A549 (cell line): ENCODE results near the gene PPP1R12B. TPM values are rescaled to one million over a fixed set of nuclear protein-coding genes. Genes with fewer than 3 reads are reported as not detected.

Experiments used
- ATAC-seq, 2 experiments: fragments of 200-7000 bp in 1 of 2; fragments of >200 bp in 1 of 2; cut with Nextera tagmentation in 1 of 2; cut with Tn5 transposase in 1 of 2; 3 replicates each; pipeline versions ENCODE4 v1.8.0 to v1.9.1; 2018 to 2020; ENCODE audit warnings: mild to moderate bottlenecking in 1 of 2, moderate library complexity in 1 of 2
- CTCF ChIA-PET: fragments of 300-600 bp; sonication (Branson Sonifier 250); formaldehyde crosslinking; extraction: SDS; loops from one replicate; lab custom pipeline; 2021; ENCODE audit warnings: antibody characterized with exemption, inconsistent platforms; lab: Yijun Ruan, JAX
- POLR2A ChIA-PET: fragments of 350-600 bp; formaldehyde crosslinking; extraction: SDS; loops from one replicate; lab custom pipeline; 2021; ENCODE audit warnings: antibody characterized with exemption, inconsistent platforms; lab: Yijun Ruan, JAX
- DNase-seq, 2 experiments: peaks; one replicate each; pipeline versions ENCODE4 v3.0.0 to v3.0.0-alpha.2; 2011 to 2016; ENCODE audit warnings: low read depth in 1 of 2, low spot score in 1 of 2
- FAIRE-seq: peaks from 2 replicates; lab custom pipeline; 2011; peaks lifted over from hg19 to GRCh38; lab: Jason Lieb, UNC
- H3K27ac ChIP-seq, 2 experiments: fragments of >200 bp; sonication (Bioruptor Twin); formaldehyde crosslinking; 3 replicates each; pipeline ENCODE4 v1.5.1; 2016 to 2017
- H3K4me1 ChIP-seq: fragments of >200 bp; sonication (Bioruptor Twin); formaldehyde crosslinking; 3 replicates; pipeline ENCODE4 v1.6.1; 2016
- H3K4me2 ChIP-seq: fragments of >200 bp; sonication (Bioruptor Twin); formaldehyde crosslinking; 3 replicates; pipeline ENCODE4 v1.6.1; 2016
- H3K4me3 ChIP-seq: fragments of >200 bp; sonication (Bioruptor Twin); formaldehyde crosslinking; 3 replicates; pipeline ENCODE4 v1.5.1; 2016
- H3K9me3 ChIP-seq: fragments of >200 bp; sonication (Bioruptor Twin); formaldehyde crosslinking; 3 replicates; pipeline ENCODE4 v1.6.1; 2016
- CEBPB ChIP-seq, 2 experiments: fragments of >200 bp in 1 of 2; sonication (Bioruptor Twin) in 1 of 2; formaldehyde crosslinking in 1 of 2; IDR thresholded peaks; 2 replicates each; pipeline ENCODE4 v1.6.1; 2012 to 2016
- EHF ChIP-seq: fragments of 250-450 bp; sonication (Bioruptor Pico); IDR thresholded peaks from 2 replicates; pipeline ENCODE4 v1.5.0; 2020; ENCODE audit warnings: mild to moderate bottlenecking
- ELK1 ChIP-seq: fragments of 150-350 bp; IDR thresholded peaks from 2 replicates; pipeline ENCODE4 v1.6.1; 2014; ENCODE audit warnings: low read depth, mild to moderate bottlenecking, low read length
- ESRRA ChIP-seq: fragments of 150-350 bp; IDR thresholded peaks from 2 replicates; pipeline ENCODE4 v1.6.1; 2014; ENCODE audit warnings: mild to moderate bottlenecking, low read length, borderline replicate concordance
- FOSB ChIP-seq: fragments of 250-450 bp; sonication (Bioruptor Pico); IDR thresholded peaks from 2 replicates; pipeline ENCODE4 v1.5.0; 2020; ENCODE audit warnings: mild to moderate bottlenecking, moderate library complexity
- FOXS1 ChIP-seq: fragments of 250-450 bp; sonication (Bioruptor Pico); IDR thresholded peaks from 2 replicates; pipeline ENCODE4 v1.5.0; 2020; ENCODE audit warnings: mild to moderate bottlenecking, moderate library complexity
- HES2 ChIP-seq: fragments of >200 bp; sonication (Bioruptor Twin); formaldehyde crosslinking; IDR thresholded peaks from 2 replicates; pipeline ENCODE4 v1.6.1; 2016
- HEYL ChIP-seq: fragments of 250-450 bp; sonication (Bioruptor Pico); IDR thresholded peaks from 2 replicates; pipeline ENCODE4 v1.8.0; 2021; ENCODE audit warnings: mild to moderate bottlenecking, moderate library complexity
- HOXB13 ChIP-seq: fragments of 250-450 bp; sonication (Bioruptor Pico); IDR thresholded peaks from 2 replicates; pipeline ENCODE4 v1.5.0; 2020; ENCODE audit warnings: low read depth, mild to moderate bottlenecking, moderate library complexity
- JUN ChIP-seq, 2 experiments: fragments of >200 bp; sonication (Bioruptor Twin); formaldehyde crosslinking; IDR thresholded peaks; 2 replicates in 1 of 2; 3 replicates in 1 of 2; pipeline ENCODE4 v1.6.1; 2016 to 2017
- MAX ChIP-seq: IDR thresholded peaks from 2 replicates; pipeline ENCODE4 v1.6.1; 2012
- NFE2L2 ChIP-seq: fragments of 150-350 bp; conservative IDR thresholded peaks from 2 replicates; pipeline ENCODE4 v1.6.1; 2014; ENCODE audit warnings: low read length
- NPAS2 ChIP-seq: fragments of 250-450 bp; sonication (Bioruptor Pico); IDR thresholded peaks from 2 replicates; pipeline ENCODE4 v1.8.0; 2022; ENCODE audit warnings: mild to moderate bottlenecking, moderate library complexity, borderline replicate concordance
- POLR2A ChIP-seq: IDR thresholded peaks from 2 replicates; pipeline ENCODE4 v1.6.1; 2012; ENCODE audit warnings: mild to moderate bottlenecking, low read length
- REST ChIP-seq: fragments of 200-600 bp; sonication (generic); IDR thresholded peaks from 2 replicates; pipeline ENCODE4 v1.6.1; 2016; ENCODE audit warnings: antibody characterized with exemption, mild to moderate bottlenecking, moderate library complexity
- TP53 ChIP-seq: fragments of 250-450 bp; sonication (Bioruptor Pico); IDR thresholded peaks from 2 replicates; pipeline ENCODE4 v1.5.0; 2021; ENCODE audit warnings: mild to moderate bottlenecking, moderate library complexity
- ZSCAN20 ChIP-seq: fragments of 250-450 bp; sonication (Bioruptor Pico); IDR thresholded peaks from 2 replicates; pipeline ENCODE4 v1.8.0; 2022; ENCODE audit warnings: mild to moderate bottlenecking, moderate library complexity
- WGBS: methylation state at CpG from one replicate; pipeline ENCODE4 v1.1.6; 2017; ENCODE audit errors: missing lambda C conversion rate; 5-methylcytosine and 5-hydroxymethylcytosine counted together
- polyA plus RNA-seq, 4 experiments: library from polyadenylated mRNA; depleted of rRNA in 3 of 4; stranded (reverse); fragments of >200 nt; fragmentation: RNase III in 1 of 4; extraction: RNeasy Plus Mini Kit Qiagen cat#74134 plus additional on column Dnase treatment in 1 of 4; gene quantifications; 2 replicates in 3 of 4; 3 replicates in 1 of 4; pipeline ENCODE4 v1.2.3, GENCODE V29; 2011 to 2017

Gene PPP1R12B
- polyA plus RNA-seq, 2 of the 4 experiments (the other 2 are of a cell fraction): 3.3 to 12.1 TPM

GRCh38 chr1:202575918-202576653 is 227.6 kb downstream of the PPP1R12B start:
- no peak for ATAC-seq
- no peak for FAIRE-seq

GRCh38 chr1:202576816-202577215 is 228.3 kb downstream of the PPP1R12B start:
- 62% methylated on average over 1 of the region's 1 CpG for WGBS
- ATAC-seq: no peak; a peak in 1 of 6 replicates
- no peaks in the 10 kb centered on the region for H3K9me3 ChIP-seq
- H3K4me1 ChIP-seq: peaks cover 34% of the 10 kb centered on the region
- ChIA-PET CTCF (interaction anchor here (0.6 to 8.4 kb wide), 6 partner anchors 10 to 113 kb away, joined by 3 to 91 read pairs (median 9); no protein-coding TSS in a partner anchor), POLR2A (no interaction called here)
- peak overlapping the region; percentile 9 to 34; a peak in 5 of 6 replicates for H3K27ac ChIP-seq
- FAIRE-seq: no peak
- no peak overlapping the region for H3K4me3 ChIP-seq
- H3K4me2 ChIP-seq: peak overlapping the region; percentile 36
- TF ChIP-seq EHF (CRISPR knock-in tag): no peak
- TF ChIP-seq MAX: 0 out of 2 replicates have a peak, but pooled peaks have one; percentile 28
- TF ChIP-seq HES2: no peak
- TF ChIP-seq CEBPB (IDR thresholded peaks at IDR 0.05): peak; percentile 57 to 77
- no peak for DNase-seq

More at GRCh38 chr1:202575918-202576653, 227.6 kb downstream of the PPP1R12B start:
- DNase-seq: no peak
- H3K4me2 ChIP-seq: peak overlapping the region; percentile 36
- peaks cover 34% of the 10 kb centered on the region for H3K4me1 ChIP-seq
- H3K9me3 ChIP-seq: no peaks in the 10 kb centered on the region
- WGBS: 95% methylated on average over 2 of the region's 2 CpGs
- H3K4me3 ChIP-seq: no peak overlapping the region
- POLR2A ChIA-PET: no interaction called here
- H3K27ac ChIP-seq: peak overlapping the region; percentile 37 to 45; a peak in 4 of 6 replicates
- CTCF ChIA-PET: interaction anchor here (1.9 to 8.4 kb wide), 4 partner anchors 10 to 75 kb away, joined by 10 to 91 read pairs (median 30); no protein-coding TSS in a partner anchor
- TF ChIP-seq POLR2A: no peak
- TF ChIP-seq REST: no peak
- no peak for TF ChIP-seq TP53 (CRISPR knock-in tag)
- no peak for TF ChIP-seq FOXS1 (CRISPR knock-in tag)
- TF ChIP-seq HOXB13 (CRISPR knock-in tag): no peak
- TF ChIP-seq NPAS2: no peak
- no peak for TF ChIP-seq JUN (IDR thresholded peaks at IDR 0.05)
- TF ChIP-seq NFE2L2: no peak
- TF ChIP-seq MAX: no peak

- ChIA-PET CTCF (interaction anchor here (0.6 to 3.7 kb wide), 6 partner anchors 13 to 113 kb away, joined by 3 to 14 read pairs (median 4); no protein-coding TSS in a partner anchor), POLR2A (no interaction called here)
- H3K27ac ChIP-seq: peak overlapping the region; percentile 9 to 34; a peak in 5 of 6 replicates
- TF ChIP-seq ZSCAN20: no peak
- TF ChIP-seq HEYL: no peak
- no peak for TF ChIP-seq FOSB (CRISPR knock-in tag)
- TF ChIP-seq ELK1: no peak
- TF ChIP-seq NPAS2: no peak
- no peak for TF ChIP-seq EHF (CRISPR knock-in tag)
- TF ChIP-seq TP53 (CRISPR knock-in tag): no peak
- no peak for TF ChIP-seq ESRRA
- TF ChIP-seq MAX: no peak
- peak overlapping the region; percentile 36 for H3K4me2 ChIP-seq
- H3K9me3 ChIP-seq: no peaks in the 10 kb centered on the region
- DNase-seq (no peak), FAIRE-seq (no peak), ATAC-seq (no peak)
- H3K4me3 ChIP-seq: no peak overlapping the region
- WGBS: 74% methylated on average over 2 of the region's 2 CpGs
- H3K4me1 ChIP-seq: peaks cover 34% of the 10 kb centered on the region
These were observed 228.9 kb downstream of the PPP1R12B start for GRCh38 chr1:202577381-202577780.
